ENCODE measurements around the gene PNLDC1. TPM values are rescaled to one million over a fixed set of nuclear protein-coding genes. Genes with fewer than 3 reads are reported as not detected.
"Not testable (repeated sequence)": the region's sequence is repeated elsewhere in the genome, so short reads cannot be mapped to it uniquely, and the experiment has no call there.

Gene PNLDC1
- total RNA-seq, 1 donor from 2014 or later = 0.11 TPM

DNA sequence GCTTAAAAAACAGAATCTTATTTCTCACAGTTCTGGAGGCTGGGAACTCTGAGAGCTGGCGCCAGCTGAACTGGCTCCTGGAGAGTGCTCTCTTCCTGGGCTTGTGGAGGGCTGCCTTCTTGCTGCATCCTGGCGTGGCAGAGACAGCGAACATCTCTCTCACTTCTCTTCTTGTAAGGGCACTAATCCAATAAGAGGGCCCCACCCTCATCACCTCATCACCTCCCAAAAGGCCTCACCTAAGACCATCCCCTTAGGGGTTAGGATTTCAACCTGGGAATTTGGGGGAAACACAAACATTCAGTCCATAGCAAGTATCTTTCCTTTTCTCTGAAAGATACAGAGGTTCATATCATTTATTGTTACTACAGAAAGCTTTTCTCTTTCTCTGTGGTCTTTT lies 23.9 kb downstream of the PNLDC1 start:
- H3K4me3 ChIP-seq (ENCODE audit: insufficient read depth, low read depth, low read length) = no peak overlapping the region
- H3K36me3 ChIP-seq (ENCODE audit: insufficient read depth, low read length) = no peaks in the 10 kb centered on the region
- Mint-ChIP-seq H3K36me3 (ENCODE audit: low read depth, unreplicated experiment) (peaks cover 12% of the 10 kb centered on the region), H3K4me3 (ENCODE audit: unreplicated experiment) (no peak overlapping the region), H3K9me3 (ENCODE audit: unreplicated experiment) (peaks cover 5% of the 10 kb centered on the region), H3K27me3 (ENCODE audit: low read depth, unreplicated experiment) (peaks cover 22% of the 10 kb centered on the region), H3K27ac (ENCODE audit: unreplicated experiment) (no peak overlapping the region), H3K4me1 (ENCODE audit: low read depth, unreplicated experiment) (no peaks in the 10 kb centered on the region)
- no peaks in the 10 kb centered on the region for H3K4me1 ChIP-seq (ENCODE audit: insufficient read depth, low read length)
- H3K9ac ChIP-seq (ENCODE audit: low read length) = no peak overlapping the region
- DNase-seq (ENCODE audit: low read depth) (no peak), FAIRE-seq (no peak)
- peaks cover 2% of the 10 kb centered on the region for H3K27me3 ChIP-seq (ENCODE audit: insufficient read depth, low read length)
- no peaks in the 10 kb centered on the region for H4K20me1 ChIP-seq (ENCODE audit: insufficient read depth, low read length)
- no peak overlapping the region for H3K27ac ChIP-seq (ENCODE audit: low read depth, low read length)
- H3K79me2 ChIP-seq (ENCODE audit: insufficient read depth, low read length) = no peaks in the 10 kb centered on the region
- no peak overlapping the region for H2AFZ ChIP-seq (ENCODE audit: low read depth, low read length)
- no peaks in the 10 kb centered on the region for H3K9me3 ChIP-seq (ENCODE audit: insufficient read depth, low read depth, low read length)
- no peak overlapping the region for H3K4me2 ChIP-seq (ENCODE audit: low read length)
- TF ChIP-seq EZH2 (IDR thresholded peaks at IDR 0.05; ENCODE audit: insufficient read depth, low read length) = no peak
- TF ChIP-seq, protein P1, sequence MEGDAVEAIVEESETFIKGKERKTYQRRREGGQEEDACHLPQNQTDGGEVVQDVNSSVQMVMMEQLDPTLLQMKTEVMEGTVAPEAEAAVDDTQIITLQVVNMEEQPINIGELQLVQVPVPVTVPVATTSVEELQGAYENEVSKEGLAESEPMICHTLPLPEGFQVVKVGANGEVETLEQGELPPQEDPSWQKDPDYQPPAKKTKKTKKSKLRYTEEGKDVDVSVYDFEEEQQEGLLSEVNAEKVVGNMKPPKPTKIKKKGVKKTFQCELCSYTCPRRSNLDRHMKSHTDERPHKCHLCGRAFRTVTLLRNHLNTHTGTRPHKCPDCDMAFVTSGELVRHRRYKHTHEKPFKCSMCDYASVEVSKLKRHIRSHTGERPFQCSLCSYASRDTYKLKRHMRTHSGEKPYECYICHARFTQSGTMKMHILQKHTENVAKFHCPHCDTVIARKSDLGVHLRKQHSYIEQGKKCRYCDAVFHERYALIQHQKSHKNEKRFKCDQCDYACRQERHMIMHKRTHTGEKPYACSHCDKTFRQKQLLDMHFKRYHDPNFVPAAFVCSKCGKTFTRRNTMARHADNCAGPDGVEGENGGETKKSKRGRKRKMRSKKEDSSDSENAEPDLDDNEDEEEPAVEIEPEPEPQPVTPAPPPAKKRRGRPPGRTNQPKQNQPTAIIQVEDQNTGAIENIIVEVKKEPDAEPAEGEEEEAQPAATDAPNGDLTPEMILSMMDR (IDR thresholded peaks at IDR 0.05; ENCODE audit: insufficient read depth, low read depth, low read length) = no peak

DNA sequence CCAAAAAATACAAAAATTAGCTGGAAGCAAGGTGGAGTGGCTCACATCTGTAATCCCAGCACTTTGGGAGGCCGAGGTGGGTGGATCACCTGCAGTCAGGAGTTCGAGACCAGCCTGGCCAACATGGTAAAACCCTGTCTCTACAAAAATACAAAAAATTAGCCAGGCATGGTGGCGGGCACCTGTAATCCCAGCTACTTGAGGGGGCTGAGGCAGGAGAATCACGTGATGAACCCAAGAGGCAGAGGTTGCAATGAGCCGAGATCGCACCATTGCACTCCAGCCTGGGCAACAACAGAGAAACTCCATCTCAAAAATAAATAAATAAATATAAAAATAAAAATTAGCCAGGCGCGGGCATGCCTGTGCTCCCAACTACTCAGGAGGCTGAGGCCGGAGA lies 24.6 kb downstream of the PNLDC1 start:
- not testable (repeated sequence) for FAIRE-seq; H3K36me3 ChIP-seq (ENCODE audit: insufficient read depth, low read length); H3K36me3 Mint-ChIP-seq (ENCODE audit: low read depth, unreplicated experiment); H3K9me3 Mint-ChIP-seq (ENCODE audit: unreplicated experiment); H3K27ac ChIP-seq (ENCODE audit: low read depth, low read length); H3K9me3 ChIP-seq (ENCODE audit: insufficient read depth, low read depth, low read length); H3K27me3 ChIP-seq (ENCODE audit: insufficient read depth, low read length); H3K9ac ChIP-seq (ENCODE audit: low read length); H3K4me2 ChIP-seq (ENCODE audit: low read length); H3K27ac Mint-ChIP-seq (ENCODE audit: unreplicated experiment); DNase-seq (ENCODE audit: low read depth); H4K20me1 ChIP-seq (ENCODE audit: insufficient read depth, low read length); H3K4me1 Mint-ChIP-seq (ENCODE audit: low read depth, unreplicated experiment); H2AFZ ChIP-seq (ENCODE audit: low read depth, low read length); H3K4me3 Mint-ChIP-seq (ENCODE audit: unreplicated experiment); H3K4me3 ChIP-seq (ENCODE audit: insufficient read depth, low read depth, low read length); H3K4me1 ChIP-seq (ENCODE audit: insufficient read depth, low read length); H3K79me2 ChIP-seq (ENCODE audit: insufficient read depth, low read length)
- peaks cover 16% of the 10 kb centered on the region for H3K27me3 Mint-ChIP-seq (ENCODE audit: low read depth, unreplicated experiment)

DNA sequence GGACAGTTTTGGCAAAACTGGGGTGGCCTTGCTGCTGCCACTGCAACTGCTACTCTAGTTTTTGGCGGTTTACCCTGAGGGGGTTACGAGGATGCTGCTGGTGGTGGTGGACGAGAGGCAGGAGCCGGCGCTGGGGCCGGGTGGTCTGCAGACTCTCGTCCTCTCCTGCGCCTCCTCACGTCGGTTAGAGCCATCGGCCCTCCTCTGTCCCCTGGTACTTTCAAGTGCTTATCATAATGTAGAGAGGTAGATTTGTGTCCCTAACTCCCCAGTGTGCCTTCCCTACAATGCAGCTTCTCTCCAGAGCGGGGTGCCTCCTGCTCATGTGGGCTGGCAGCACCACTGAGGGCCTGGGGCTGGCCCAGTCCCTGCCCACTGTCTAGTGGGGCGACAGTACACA lies 25.9 kb downstream of the PNLDC1 start:
- Histone ChIP-seq H3K9me3 (ENCODE audit: insufficient read depth, low read depth, low read length) (no peaks in the 10 kb centered on the region), H3K79me2 (ENCODE audit: insufficient read depth, low read length) (no peaks in the 10 kb centered on the region), H3K4me1 (ENCODE audit: insufficient read depth, low read length) (no peaks in the 10 kb centered on the region), H3K27me3 (ENCODE audit: insufficient read depth, low read length) (no peaks in the 10 kb centered on the region), H3K27ac (ENCODE audit: low read depth, low read length) (no peak overlapping the region), H3K9ac (ENCODE audit: low read length) (no peak overlapping the region), H3K36me3 (ENCODE audit: insufficient read depth, low read length) (no peaks in the 10 kb centered on the region), H4K20me1 (ENCODE audit: insufficient read depth, low read length) (no peaks in the 10 kb centered on the region), H2AFZ (ENCODE audit: low read depth, low read length) (no peak overlapping the region), H3K4me3 (ENCODE audit: insufficient read depth, low read depth, low read length) (no peak overlapping the region), H3K4me2 (ENCODE audit: low read length) (no peak overlapping the region)
- TF ChIP-seq, protein P1 (IDR thresholded peaks at IDR 0.05; ENCODE audit: insufficient read depth, low read depth, low read length) = no peak
- no peak for TF ChIP-seq EZH2 (IDR thresholded peaks at IDR 0.05; ENCODE audit: insufficient read depth, low read length)
- H3K27ac Mint-ChIP-seq (ENCODE audit: unreplicated experiment) = no peak overlapping the region
- no peaks in the 10 kb centered on the region for H3K4me1 Mint-ChIP-seq (ENCODE audit: low read depth, unreplicated experiment)
- peaks cover 23% of the 10 kb centered on the region for H3K27me3 Mint-ChIP-seq (ENCODE audit: low read depth, unreplicated experiment)
- DNase-seq (ENCODE audit: low read depth) (no peak), FAIRE-seq (no peak)
- no peak overlapping the region for H3K4me3 Mint-ChIP-seq (ENCODE audit: unreplicated experiment)
- H3K36me3 Mint-ChIP-seq (ENCODE audit: low read depth, unreplicated experiment) = peaks cover 10% of the 10 kb centered on the region
- H3K9me3 Mint-ChIP-seq (ENCODE audit: unreplicated experiment) = no peaks in the 10 kb centered on the region
